ENCODE data around the gene CLCA2.

DNA sequence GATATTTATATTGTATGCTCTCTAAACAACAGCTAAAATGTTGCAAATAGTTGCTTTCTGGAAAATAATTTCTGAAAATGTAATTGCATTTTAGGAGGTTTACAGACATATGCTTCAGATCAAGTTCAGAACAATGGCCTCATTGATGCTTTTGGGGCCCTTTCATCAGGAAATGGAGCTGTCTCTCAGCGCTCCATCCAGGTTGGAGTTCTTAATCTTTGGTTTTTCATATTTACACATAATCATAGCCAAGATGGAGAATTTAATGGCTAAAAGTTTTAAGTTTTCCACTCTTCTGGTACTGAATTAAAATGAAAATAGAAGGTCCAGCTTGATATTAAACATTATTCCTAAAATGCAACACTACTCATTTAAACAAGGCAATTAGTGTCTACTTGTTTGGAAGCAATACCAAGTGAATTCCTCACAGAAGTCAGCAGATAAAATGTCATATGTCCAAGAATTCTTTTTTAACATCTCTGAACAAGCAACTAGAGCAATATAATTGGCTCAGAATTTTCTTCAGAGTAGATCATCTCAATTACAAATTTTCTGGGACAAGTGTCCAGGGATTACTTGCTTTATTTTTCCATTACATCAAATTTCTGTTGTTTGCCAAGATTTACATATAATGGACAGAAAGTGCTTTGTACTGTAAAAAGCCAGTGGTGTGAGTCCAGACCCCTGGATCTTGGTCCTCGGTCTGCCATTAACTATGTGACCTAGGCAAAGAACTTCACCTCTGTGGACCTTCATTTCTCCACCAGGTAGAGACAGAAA, 67.4 kb downstream of the CLCA2 start:
- TF ChIP-seq BHLHE40 (IDR thresholded peaks at IDR 0.05; ENCODE audit: borderline replicate concordance) (no peak), SUZ12 (IDR thresholded peaks at IDR 0.05) (no peak), LEF1 (IDR thresholded peaks at IDR 0.05; ENCODE audit: borderline replicate concordance) (no peak)
- TF ChIP-seq, protein P1, sequence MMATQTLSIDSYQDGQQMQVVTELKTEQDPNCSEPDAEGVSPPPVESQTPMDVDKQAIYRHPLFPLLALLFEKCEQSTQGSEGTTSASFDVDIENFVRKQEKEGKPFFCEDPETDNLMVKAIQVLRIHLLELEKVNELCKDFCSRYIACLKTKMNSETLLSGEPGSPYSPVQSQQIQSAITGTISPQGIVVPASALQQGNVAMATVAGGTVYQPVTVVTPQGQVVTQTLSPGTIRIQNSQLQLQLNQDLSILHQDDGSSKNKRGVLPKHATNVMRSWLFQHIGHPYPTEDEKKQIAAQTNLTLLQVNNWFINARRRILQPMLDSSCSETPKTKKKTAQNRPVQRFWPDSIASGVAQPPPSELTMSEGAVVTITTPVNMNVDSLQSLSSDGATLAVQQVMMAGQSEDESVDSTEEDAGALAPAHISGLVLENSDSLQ (IDR thresholded peaks at IDR 0.05) = no peak

Data from HEK293T (cell line).